Mesenchymal stem cell (in vitro differentiated cells and primary cell): Measurements from ENCODE around the gene STK24.

Source experiments
- DNase-seq: peaks from one replicate; pipeline ENCODE4 v3.0.0-alpha.2; 2013
- H2AFZ ChIP-seq: one replicate; pipeline ENCODE4 v1.6.1; 2013; ENCODE audit warnings: low read depth, mild to moderate bottlenecking, control low read depth, inconsistent platforms, low read length, moderate library complexity
- H2AK5ac ChIP-seq: 2 replicates; pipeline ENCODE4 v1.6.1; 2013; ENCODE audit warnings: low read length, moderate library complexity, mild to moderate bottlenecking, inconsistent platforms; ENCODE audit not compliant: severe bottlenecking
- H2BK120ac ChIP-seq: one replicate; pipeline ENCODE4 v1.6.1; 2013; ENCODE audit warnings: low read depth, mild to moderate bottlenecking, inconsistent platforms, low read length, moderate library complexity
- H2BK12ac ChIP-seq, 2 experiments: one replicate each; pipeline ENCODE4 v1.6.1; 2013; ENCODE audit warnings: inconsistent platforms in 2 of 2, low read length in 2 of 2, mild to moderate bottlenecking in 2 of 2, moderate library complexity in 2 of 2, control low read depth in 1 of 2
- H2BK15ac ChIP-seq: one replicate; pipeline ENCODE4 v1.6.1; 2013; ENCODE audit warnings: mild to moderate bottlenecking, low read depth, inconsistent platforms; ENCODE audit not compliant: poor library complexity, severe bottlenecking
- H2BK5ac ChIP-seq: 2 replicates; pipeline ENCODE4 v1.6.1; 2013; ENCODE audit warnings: low read depth, mild to moderate bottlenecking, low read length, control low read depth, inconsistent platforms; ENCODE audit not compliant: poor library complexity, severe bottlenecking
- H3K14ac ChIP-seq, 2 experiments: one replicate each; pipeline ENCODE4 v1.6.1; 2013; ENCODE audit warnings: inconsistent platforms in 2 of 2, low read length in 2 of 2, control low read depth in 1 of 2, mild to moderate bottlenecking in 1 of 2, moderate library complexity in 1 of 2
- H3K18ac ChIP-seq, 2 experiments: one replicate each; pipeline ENCODE4 v1.6.1; 2013; ENCODE audit warnings: inconsistent platforms in 2 of 2, low read length in 2 of 2, control low read depth in 1 of 2, low read depth in 1 of 2, mild to moderate bottlenecking in 1 of 2
- H3K23ac ChIP-seq, 2 experiments: one replicate each; pipeline ENCODE4 v1.6.1; 2013; ENCODE audit warnings: inconsistent platforms in 2 of 2, low read length in 2 of 2, mild to moderate bottlenecking in 2 of 2, moderate library complexity in 2 of 2, control low read depth in 1 of 2
- H3K27ac ChIP-seq: 2 replicates; pipeline ENCODE4 v1.5.1; 2013; ENCODE audit warnings: mild to moderate bottlenecking, moderate library complexity, low read length, control low read depth, inconsistent platforms; ENCODE audit not compliant: poor library complexity, severe bottlenecking
- H3K27me3 ChIP-seq, 2 experiments: 2 replicates each; pipeline versions ENCODE4 v1.6.1 to v1.7.0; 2013; ENCODE audit warnings: low read length in 2 of 2, mild to moderate bottlenecking in 2 of 2, moderate library complexity in 2 of 2, control low read depth in 1 of 2, inconsistent platforms in 1 of 2; ENCODE audit not compliant: control insufficient read depth in 1 of 2, insufficient read depth in 1 of 2
- H3K36me3 ChIP-seq, 2 experiments: 2 replicates each; pipeline versions ENCODE4 v1.6.1 to v1.7.0; 2013; ENCODE audit warnings: low read length in 2 of 2, control low read depth in 1 of 2, inconsistent platforms in 1 of 2, low read depth in 1 of 2, mild to moderate bottlenecking in 1 of 2; ENCODE audit not compliant: insufficient read depth in 2 of 2, control insufficient read depth in 1 of 2
- H3K4ac ChIP-seq, 2 experiments: one replicate each; pipeline ENCODE4 v1.6.1; 2013; ENCODE audit warnings: inconsistent platforms in 2 of 2, low read length in 2 of 2, mild to moderate bottlenecking in 2 of 2, moderate library complexity in 2 of 2, control low read depth in 1 of 2, low read depth in 1 of 2
- H3K4me1 ChIP-seq: 2 replicates; pipeline ENCODE4 v1.6.1; 2013; ENCODE audit warnings: low read depth, low read length, control low read depth; ENCODE audit not compliant: control insufficient read depth, insufficient read depth
- H3K4me2 ChIP-seq: 2 replicates; pipeline ENCODE4 v1.6.1; 2013; ENCODE audit warnings: low read length, mild to moderate bottlenecking, inconsistent platforms; ENCODE audit not compliant: poor library complexity, severe bottlenecking
- H3K4me3 ChIP-seq, 2 experiments: 2 replicates each; pipeline versions ENCODE4 v1.5.1 to v1.7.0; 2013; ENCODE audit warnings: low read length in 2 of 2, mild to moderate bottlenecking in 2 of 2, control low read depth in 1 of 2, low read depth in 1 of 2; ENCODE audit not compliant: insufficient read depth in 1 of 2
- H3K79me1 ChIP-seq: replicated peaks from 2 replicates; pipeline ENCODE4 v1.6.1; 2013; ENCODE audit warnings: mild to moderate bottlenecking, control low read depth, low read length, inconsistent platforms; ENCODE audit not compliant: poor library complexity, severe bottlenecking
- H3K9ac ChIP-seq: 2 replicates; pipeline ENCODE4 v1.7.0; 2013; ENCODE audit warnings: mild to moderate bottlenecking, low read length, moderate library complexity
- H3K9me3 ChIP-seq: 2 replicates; pipeline ENCODE4 v1.7.0; 2013; ENCODE audit warnings: mild to moderate bottlenecking, low read length; ENCODE audit not compliant: control insufficient read depth
- H4K8ac ChIP-seq: one replicate; pipeline ENCODE4 v1.6.1; 2013; ENCODE audit warnings: inconsistent platforms, mild to moderate bottlenecking, low read length, moderate library complexity
- H4K91ac ChIP-seq: one replicate; pipeline ENCODE4 v1.6.1; 2013; ENCODE audit warnings: mild to moderate bottlenecking, low read length, inconsistent platforms
- WGBS: methylation state at CpG from one replicate; pipeline ENCODE4 v1.1.7; 2013; ENCODE audit warnings: mixed read lengths; 5-methylcytosine and 5-hydroxymethylcytosine counted together

Gene STK24

DNA sequence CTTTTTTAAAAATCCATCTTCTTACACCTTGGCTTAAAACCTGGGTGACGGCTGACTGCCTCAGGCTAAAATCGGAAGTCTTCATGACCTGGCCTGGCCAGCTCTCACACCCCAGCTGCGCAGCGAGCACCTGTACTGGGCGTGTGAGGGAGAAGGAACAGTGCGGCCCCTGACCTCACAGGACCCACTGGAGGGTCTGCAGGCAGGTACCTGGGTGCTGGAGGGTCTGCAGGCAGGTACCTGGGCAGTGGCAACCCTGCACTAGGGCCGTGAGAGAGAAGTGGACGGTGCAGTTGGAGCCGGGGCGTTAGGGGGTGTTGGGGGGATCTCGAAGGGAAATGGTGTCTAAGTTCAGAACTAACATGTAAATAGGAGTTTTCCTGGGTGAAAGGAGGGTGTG, 144.3 kb downstream of the STK24 start:
- H3K4ac ChIP-seq = no peak overlapping the region
- no peak for DNase-seq
- H3K4me3 ChIP-seq = no peak overlapping the region
- H2BK5ac ChIP-seq = no peak overlapping the region
- H2AK5ac ChIP-seq = no peak overlapping the region
- H2AFZ ChIP-seq = no peak overlapping the region
- H3K27ac ChIP-seq = no peak overlapping the region
- peaks cover 17% of the 10 kb centered on the region for H3K4me1 ChIP-seq
- no peak overlapping the region for H3K14ac ChIP-seq
- H3K79me1 ChIP-seq = peaks cover 19% of the 10 kb centered on the region
- no peak overlapping the region for H2BK12ac ChIP-seq
- no peaks in the 10 kb centered on the region for H3K9me3 ChIP-seq
- no peak overlapping the region for H2BK120ac ChIP-seq
- no peak overlapping the region for H3K4me2 ChIP-seq
- peak overlapping the region; percentile 39 for H4K8ac ChIP-seq
- no peaks in the 10 kb centered on the region for H3K27me3 ChIP-seq
- 98% methylated on average over 11 of the region's 11 CpGs for WGBS
- no peak overlapping the region for H3K9ac ChIP-seq
- no peak overlapping the region for H3K18ac ChIP-seq
- H4K91ac ChIP-seq = no peak overlapping the region
- H3K23ac ChIP-seq = no peak overlapping the region
- peaks cover 37 to 64% of the 10 kb centered on the region in 2 experiments for H3K36me3 ChIP-seq
- no peak overlapping the region for H2BK15ac ChIP-seq

- no peak overlapping the region for H2BK120ac ChIP-seq
- H3K4me3 ChIP-seq = no peak overlapping the region
- H2AK5ac ChIP-seq = no peak overlapping the region
- no peak overlapping the region for H4K8ac ChIP-seq
- H2BK5ac ChIP-seq = no peak overlapping the region
- peak overlapping the region in 1 of 2 experiments; percentile 50 for H2BK12ac ChIP-seq
- DNase-seq = peak; percentile 75
- no peak overlapping the region for H3K4me2 ChIP-seq
- no peak overlapping the region for H3K23ac ChIP-seq
- H3K9ac ChIP-seq = no peak overlapping the region
- 66% methylated on average over 9 of the region's 11 CpGs for WGBS
- peaks cover 20% of the 10 kb centered on the region for H3K79me1 ChIP-seq
- H3K4ac ChIP-seq = no peak overlapping the region
- H3K27me3 ChIP-seq = no peaks in the 10 kb centered on the region
- no peaks in the 10 kb centered on the region for H3K9me3 ChIP-seq
- H3K18ac ChIP-seq = peak overlapping the region in 1 of 2 experiments; percentile 70
- H3K14ac ChIP-seq = no peak overlapping the region
- H3K36me3 ChIP-seq = peaks cover 40 to 68% of the 10 kb centered on the region in 2 experiments
- no peak overlapping the region for H2AFZ ChIP-seq
- no peak overlapping the region for H4K91ac ChIP-seq
- H2BK15ac ChIP-seq = no peak overlapping the region
- no peak overlapping the region for H3K27ac ChIP-seq
- H3K4me1 ChIP-seq = peaks cover 17% of the 10 kb centered on the region
Observed at GRCh38 chr13:98429977-98430736, 146.8 kb downstream of the STK24 start.

DNA sequence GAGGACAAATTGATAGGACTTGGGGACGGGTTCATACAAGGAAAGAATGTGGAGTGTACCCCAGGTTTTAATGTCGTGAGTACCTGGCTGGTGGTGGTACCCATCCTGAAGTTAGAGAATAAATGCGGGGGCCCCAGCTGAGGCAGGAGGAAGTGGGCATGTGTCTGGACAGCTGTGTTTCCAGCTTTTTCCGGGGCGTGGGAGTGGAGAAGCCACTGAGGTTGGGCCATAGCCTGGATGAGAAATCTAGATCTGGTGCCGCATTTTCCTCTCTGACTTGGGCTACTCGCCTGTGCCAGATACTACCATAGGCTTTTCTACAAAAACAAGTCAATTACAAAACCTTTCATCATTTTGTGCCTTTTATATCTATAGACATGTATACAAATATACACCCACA, 147.4 kb downstream of the STK24 start:
- no peak overlapping the region for H3K4me2 ChIP-seq
- H3K36me3 ChIP-seq = peaks cover 43 to 70% of the 10 kb centered on the region in 2 experiments
- H3K9ac ChIP-seq = no peak overlapping the region
- no peak overlapping the region for H3K4me3 ChIP-seq
- no peaks in the 10 kb centered on the region for H3K27me3 ChIP-seq
- H3K4ac ChIP-seq = no peak overlapping the region
- no peak overlapping the region for H3K18ac ChIP-seq
- H4K8ac ChIP-seq = no peak overlapping the region
- no peak overlapping the region for H2BK5ac ChIP-seq
- H3K14ac ChIP-seq = no peak overlapping the region
- peaks cover 17% of the 10 kb centered on the region for H3K4me1 ChIP-seq
- no peak overlapping the region for H2AK5ac ChIP-seq
- no peak overlapping the region for H2AFZ ChIP-seq
- no peak overlapping the region for H2BK12ac ChIP-seq
- peaks cover 20% of the 10 kb centered on the region for H3K79me1 ChIP-seq
- no peak overlapping the region for H4K91ac ChIP-seq
- H3K23ac ChIP-seq = no peak overlapping the region
- no peaks in the 10 kb centered on the region for H3K9me3 ChIP-seq
- H3K27ac ChIP-seq = no peak overlapping the region
- no peak overlapping the region for H2BK120ac ChIP-seq
- 82% methylated on average over 7 of the region's 7 CpGs for WGBS
- no peak overlapping the region for H2BK15ac ChIP-seq
- DNase-seq = no peak

- H2BK12ac ChIP-seq = no peak overlapping the region
- peaks cover 47 to 70% of the 10 kb centered on the region in 2 experiments for H3K36me3 ChIP-seq
- no peak overlapping the region for H4K91ac ChIP-seq
- no peak overlapping the region for H4K8ac ChIP-seq
- H3K23ac ChIP-seq = no peak overlapping the region
- H3K9me3 ChIP-seq = no peaks in the 10 kb centered on the region
- no peak overlapping the region for H2BK15ac ChIP-seq
- no peak overlapping the region for H3K9ac ChIP-seq
- no peak overlapping the region for H2BK5ac ChIP-seq
- H3K4me3 ChIP-seq = no peak overlapping the region
- H3K4me2 ChIP-seq = no peak overlapping the region
- no peaks in the 10 kb centered on the region for H3K27me3 ChIP-seq
- H3K27ac ChIP-seq = no peak overlapping the region
- DNase-seq = no peak
- no peak overlapping the region for H3K4ac ChIP-seq
- H3K14ac ChIP-seq = no peak overlapping the region
- H2AFZ ChIP-seq = no peak overlapping the region
- no peak overlapping the region for H2BK120ac ChIP-seq
- H3K4me1 ChIP-seq = peaks cover 17% of the 10 kb centered on the region
- 88% methylated on average over 10 of the region's 10 CpGs for WGBS
- H3K18ac ChIP-seq = no peak overlapping the region
- no peak overlapping the region for H2AK5ac ChIP-seq
- H3K79me1 ChIP-seq = peaks cover 19% of the 10 kb centered on the region
Observed at GRCh38 chr13:98429081-98429480, 147.8 kb downstream of the STK24 start.
